Sigmoid colon (tissue), 7 donors: ENCODE results near the gene RSPH9. TPM values are rescaled to one million over a fixed set of nuclear protein-coding genes. Genes with fewer than 3 reads are reported as not detected.
"Not testable (repeated sequence)": the region's sequence is repeated elsewhere in the genome, so short reads cannot be mapped to it uniquely, and the experiment has no call there.

ENCODE experiments used
- DNase-seq: peaks from one replicate; pipeline ENCODE4 v3.0.0-alpha.2; 2019
- H3K27ac ChIP-seq, 4 donors: fragments of 200-600 bp; sonication (generic); one replicate each; pipeline ENCODE4 v1.5.1; 2016 to 2019; ENCODE audit warnings: mild to moderate bottlenecking in 1 of 4
- H3K27me3 ChIP-seq, 3 donors: fragments of 200-600 bp; sonication (generic); one replicate each; pipeline ENCODE4 v1.5.1; 2019; ENCODE audit warnings: mild to moderate bottlenecking in 1 of 3
- H3K36me3 ChIP-seq, 4 donors: fragments of 200-600 bp; sonication (generic); one replicate each; pipeline ENCODE4 v1.5.1; 2016 to 2019
- H3K4me1 ChIP-seq, 4 donors: fragments of 200-600 bp; sonication (generic); one replicate each; pipeline ENCODE4 v1.5.1; 2017 to 2019
- H3K4me3 ChIP-seq, 4 donors: fragments of 200-600 bp; sonication (generic); one replicate each; pipeline ENCODE4 v1.5.1; 2017 to 2019; ENCODE audit warnings: mild to moderate bottlenecking in 2 of 4, moderate library complexity in 1 of 4
- H3K9me3 ChIP-seq, 4 donors: fragments of 200-600 bp in 3 of 4; sonication (generic) in 3 of 4; one replicate each; pipeline versions ENCODE4 v1.5.1 to v1.6.1; 2013 to 2019
- EP300 ChIP-seq, 4 donors: sonication (generic); formaldehyde crosslinking; IDR thresholded peaks; one replicate each; pipeline ENCODE4 v1.6.1; 2017; ENCODE audit warnings: antibody characterized with exemption in 4 of 4
- POLR2A ChIP-seq, 2 donors: fragments of 450-650 bp; IDR thresholded peaks; one replicate each; pipeline ENCODE4 v1.6.1; 2016; ENCODE audit warnings: antibody characterized with exemption in 2 of 2, mild to moderate bottlenecking in 2 of 2, moderate library complexity in 2 of 2
- POLR2AphosphoS5 ChIP-seq, 4 donors: sonication (generic); formaldehyde crosslinking; IDR thresholded peaks; one replicate each; pipeline ENCODE4 v1.6.1; 2017; ENCODE audit warnings: antibody characterized with exemption in 4 of 4
- WGBS, 2 donors: extraction: QIAGEN DNeasy Blood & Tissue Kit; methylation state at CpG; one replicate each; pipeline ENCODE4 v1.1.7; 2013; 5-methylcytosine and 5-hydroxymethylcytosine counted together
- intact Hi-C: fragments of 100-400 bp; cut with DNase I; formaldehyde crosslinking; loops from one replicate; pipeline ENCODE4 v1.15.1; 2023
- polyA plus RNA-seq, 3 donors: library from polyadenylated mRNA; stranded (reverse); fragments of 200-250 nt; gene quantifications; one replicate each; pipeline ENCODE4 v1.2.3, GENCODE V29; 2013
- total RNA-seq, 4 donors: library from RNA; depleted of rRNA; stranded (reverse); fragments of >200 nt; gene quantifications; one replicate each; pipeline ENCODE4 v1.1.0, GENCODE V29; 2016
- TF ChIP-seq, protein P1 (sequence below), 4 experiments: fragments of 450-650 bp in 3 of 4; fragments of 200-600 bp in 1 of 4; IDR thresholded peaks; one replicate each; pipeline ENCODE4 v1.5.1; 2016 to 2019; ENCODE audit warnings: antibody characterized with exemption in 4 of 4, mild to moderate bottlenecking in 3 of 4, moderate library complexity in 2 of 4
- donor health status: healthy with polysubstance abuse.
- donor health status: Bipolar disorder and iron deficiency.
- donor health status: healthy.

RSPH9 gene
- total and polyA plus RNA-seq, 7 donors = under 0.01 to 0.68 (median 0.36) TPM; not detected in 1

- intact Hi-C loops = no loop called here
- no peak overlapping the region for H3K27ac ChIP-seq
- H3K27me3 ChIP-seq = no peaks in the 10 kb centered on the region
- no peak for DNase-seq
- H3K4me1 ChIP-seq = no peaks in the 10 kb centered on the region
- no peak overlapping the region for H3K4me3 ChIP-seq
- TF ChIP-seq, protein P1, sequence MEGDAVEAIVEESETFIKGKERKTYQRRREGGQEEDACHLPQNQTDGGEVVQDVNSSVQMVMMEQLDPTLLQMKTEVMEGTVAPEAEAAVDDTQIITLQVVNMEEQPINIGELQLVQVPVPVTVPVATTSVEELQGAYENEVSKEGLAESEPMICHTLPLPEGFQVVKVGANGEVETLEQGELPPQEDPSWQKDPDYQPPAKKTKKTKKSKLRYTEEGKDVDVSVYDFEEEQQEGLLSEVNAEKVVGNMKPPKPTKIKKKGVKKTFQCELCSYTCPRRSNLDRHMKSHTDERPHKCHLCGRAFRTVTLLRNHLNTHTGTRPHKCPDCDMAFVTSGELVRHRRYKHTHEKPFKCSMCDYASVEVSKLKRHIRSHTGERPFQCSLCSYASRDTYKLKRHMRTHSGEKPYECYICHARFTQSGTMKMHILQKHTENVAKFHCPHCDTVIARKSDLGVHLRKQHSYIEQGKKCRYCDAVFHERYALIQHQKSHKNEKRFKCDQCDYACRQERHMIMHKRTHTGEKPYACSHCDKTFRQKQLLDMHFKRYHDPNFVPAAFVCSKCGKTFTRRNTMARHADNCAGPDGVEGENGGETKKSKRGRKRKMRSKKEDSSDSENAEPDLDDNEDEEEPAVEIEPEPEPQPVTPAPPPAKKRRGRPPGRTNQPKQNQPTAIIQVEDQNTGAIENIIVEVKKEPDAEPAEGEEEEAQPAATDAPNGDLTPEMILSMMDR (IDR thresholded peaks at IDR 0.05) = no peak
- TF ChIP-seq POLR2A (IDR thresholded peaks at IDR 0.05) (no peak), POLR2AphosphoS5 (IDR thresholded peaks at IDR 0.05) (no peak), EP300 (IDR thresholded peaks at IDR 0.05) (no peak)
- 89 to 96% methylated on average over 3 of the region's 3 CpGs for WGBS, 2 donors
- H3K9me3 ChIP-seq = no peaks in the 10 kb centered on the region
- H3K36me3 ChIP-seq = no peaks in the 10 kb centered on the region
Measured at GRCh38 chr6:43657221-43657802, 12.5 kb downstream of the RSPH9 start.

DNA sequence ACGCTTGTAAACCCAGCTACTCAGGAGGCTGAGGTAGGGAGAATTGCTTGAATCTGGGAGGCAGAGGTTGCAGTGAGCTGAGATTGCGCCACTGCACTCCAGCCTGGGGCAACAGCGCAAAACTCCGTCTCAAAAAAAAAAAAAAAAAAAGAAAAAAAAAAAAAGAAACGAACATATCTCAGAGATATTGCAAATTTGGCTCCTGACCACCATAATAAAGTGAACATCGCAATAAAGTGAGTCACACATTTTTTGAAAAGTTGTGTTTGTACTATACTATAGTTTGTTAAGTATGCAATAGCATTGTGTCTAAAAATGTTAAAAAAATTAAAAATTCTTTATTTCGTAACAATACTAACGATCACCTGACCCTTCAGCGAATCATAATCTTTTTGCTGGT is 13.3 kb downstream of the RSPH9 start:
- no peak for TF ChIP-seq POLR2AphosphoS5 (IDR thresholded peaks at IDR 0.05)
- no peak for TF ChIP-seq POLR2A (IDR thresholded peaks at IDR 0.05)
- TF ChIP-seq EP300 (IDR thresholded peaks at IDR 0.05) = no peak
- TF ChIP-seq, protein P1 (IDR thresholded peaks at IDR 0.05) = no peak
- Histone ChIP-seq H3K27me3 (no peaks in the 10 kb centered on the region), H3K4me3 (no peak overlapping the region)

GRCh38 chr6:43662948-43663347 is 18.1 kb downstream of the RSPH9 start:
- WGBS, 2 donors = 92 to 95% methylated on average over 5 of the region's 5 CpGs
- H3K36me3 ChIP-seq, DNase-seq, H3K4me3 ChIP-seq, intact Hi-C loops, H3K27me3 ChIP-seq, H3K27ac ChIP-seq, H3K9me3 ChIP-seq: not testable (repeated sequence)
- H3K4me1 ChIP-seq = peaks cover 0 to 11% (median 11%) of the 10 kb centered on the region in 4 donors

More for the DNA sequence above, 13.3 kb downstream of the RSPH9 start:
- Histone ChIP-seq H3K9me3 (no peaks in the 10 kb centered on the region), H3K36me3 (no peaks in the 10 kb centered on the region), H3K4me1 (no peaks in the 10 kb centered on the region), H3K27ac (no peak overlapping the region)
- 92% methylated on average over 9 of the region's 9 CpGs for WGBS, 2 donors
- DNase-seq = no peak
- intact Hi-C loops = no loop called here

GRCh38 chr6:43665376-43665775 is 20.5 kb downstream of the RSPH9 start:
- intact Hi-C loops = no loop called here
- WGBS, 2 donors = 95 to 96% methylated on average over 1 of the region's 1 CpG
- TF ChIP-seq POLR2A (IDR thresholded peaks at IDR 0.05) (no peak), POLR2AphosphoS5 (IDR thresholded peaks at IDR 0.05) (no peak), EP300 (IDR thresholded peaks at IDR 0.05) (no peak)
- TF ChIP-seq, protein P1 (IDR thresholded peaks at IDR 0.05) = no peak
- Histone ChIP-seq H3K4me3 (no peak overlapping the region), H3K36me3 (peaks cover 0 to under 1% (median 0%) of the 10 kb centered on the region in 4 donors), H3K27ac (no peak overlapping the region), H3K9me3 (no peaks in the 10 kb centered on the region), H3K27me3 (no peaks in the 10 kb centered on the region), H3K4me1 (peaks cover 0 to 35% (median 34%) of the 10 kb centered on the region in 4 donors)
- no peak for DNase-seq

GRCh38 chr6:43666196-43666920 is 21.5 kb downstream of the RSPH9 start:
- intact Hi-C loops = loop anchor here (2.0 kb wide), 1 partner anchor 102 kb away; no protein-coding TSS in a partner anchor
- H3K4me3 ChIP-seq = no peak overlapping the region
- no peaks in the 10 kb centered on the region for H3K27me3 ChIP-seq
- H3K27ac ChIP-seq = no peak overlapping the region
- DNase-seq = no peak
- TF ChIP-seq POLR2AphosphoS5 (IDR thresholded peaks at IDR 0.05) = no peak
- TF ChIP-seq, protein P1 (IDR thresholded peaks at IDR 0.05) = no peak
- TF ChIP-seq POLR2A (IDR thresholded peaks at IDR 0.05) = no peak
- TF ChIP-seq EP300 (IDR thresholded peaks at IDR 0.05) = no peak
- H3K4me1 ChIP-seq = peaks cover 0 to 35% (median 34%) of the 10 kb centered on the region in 4 donors
- peaks cover 0 to 9% (median 6%) of the 10 kb centered on the region in 4 donors for H3K36me3 ChIP-seq
- 62 to 77% methylated on average over 13 of the region's 13 CpGs for WGBS, 2 donors
- H3K9me3 ChIP-seq = no peaks in the 10 kb centered on the region
